Endothelial cell of umbilical vein (primary cell): Measurements from ENCODE around the gene CHRM4. TPM values are rescaled to one million over a fixed set of nuclear protein-coding genes. Genes with fewer than 3 reads are reported as not detected.

ENCODE experiments used
- BruUV-seq: library from RNA; stranded (reverse); fragments of 400-500 nt; replicated peaks from 2 replicates; lab custom pipeline; 2021; lab: Mats Ljungman, UMichigan
- CTCF ChIA-PET: fragments of 300-600, 350-600 bp; sonication (Branson Sonifier 250); formaldehyde crosslinking; loops from one replicate; lab custom pipeline; 2021; ENCODE audit warnings: antibody characterized with exemption, inconsistent platforms; lab: Charles Lee
- POLR2A ChIA-PET: fragments of 300-600, 350-600 bp; sonication (Branson Sonifier 250); formaldehyde crosslinking; loops from one replicate; lab custom pipeline; 2021; ENCODE audit warnings: antibody characterized with exemption, inconsistent platforms; lab: Charles Lee
- DNase-seq: peaks from one replicate; pipeline ENCODE4 v3.0.0-alpha.2; 2011; ENCODE audit warnings: low read depth, low spot score
- FAIRE-seq: peaks from 2 replicates; lab custom pipeline; 2011; peaks lifted over from hg19 to GRCh38; lab: Jason Lieb, UNC
- H2AFZ ChIP-seq: 2 replicates; pipeline ENCODE4 v1.6.0; 2012; ENCODE audit warnings: low read depth, low read length, control low read depth, inconsistent platforms
- H3K27ac ChIP-seq: 2 replicates; pipeline ENCODE4 v1.5.1; 2011; ENCODE audit warnings: low read depth, mild to moderate bottlenecking, control low read depth, low read length, moderate library complexity; ENCODE audit not compliant: insufficient read depth
- H3K27me3 ChIP-seq, 2 experiments: 2 replicates each; pipeline versions ENCODE4 v1.6.0 to v1.6.1; 2011; ENCODE audit warnings: low read length in 2 of 2, mixed read lengths in 1 of 2; ENCODE audit not compliant: control insufficient read depth in 2 of 2, insufficient read depth in 2 of 2
- H3K36me3 ChIP-seq, 2 experiments: 2 replicates in 1 of 2; 3 replicates in 1 of 2; pipeline ENCODE4 v1.5.1; 2011; ENCODE audit warnings: low read length in 2 of 2, mild to moderate bottlenecking in 1 of 2, moderate library complexity in 1 of 2; ENCODE audit not compliant: control insufficient read depth in 2 of 2, insufficient read depth in 2 of 2; ENCODE audit errors: extremely low read depth in 1 of 2
- H3K4me1 ChIP-seq: 3 replicates; pipeline ENCODE4 v1.5.1; 2011; ENCODE audit warnings: mild to moderate bottlenecking, low read length; ENCODE audit not compliant: control insufficient read depth, insufficient read depth; ENCODE audit errors: extremely low read depth
- H3K4me2 ChIP-seq: 2 replicates; pipeline ENCODE4 v1.6.1; 2011; ENCODE audit warnings: low read length, control low read depth, mixed read lengths; ENCODE audit not compliant: insufficient read depth
- H3K4me3 ChIP-seq, 3 experiments: fragments of 200-600 bp in 1 of 3; sonication (generic), shearing (Covaris generic) in 1 of 3; replicated peaks in 1 of 3; 2 replicates each; pipeline ENCODE4 v1.5.1; 2011 to 2016; ENCODE audit warnings: control low read depth in 3 of 3, low read length in 3 of 3, mild to moderate bottlenecking in 2 of 3, inconsistent platforms in 1 of 3, low read depth in 1 of 3, moderate library complexity in 1 of 3; ENCODE audit not compliant: insufficient read depth in 1 of 3
- H3K79me2 ChIP-seq: 2 replicates; pipeline ENCODE4 v1.6.0; 2012; ENCODE audit warnings: low read length, inconsistent platforms; ENCODE audit not compliant: control insufficient read depth, insufficient read depth
- H3K9ac ChIP-seq: replicated peaks from 2 replicates; pipeline ENCODE3; 2011; ENCODE audit warnings: low read length, control low read depth; ENCODE audit not compliant: insufficient read depth; ENCODE audit errors: extremely low read depth
- H3K9me1 ChIP-seq: replicated peaks from 3 replicates; pipeline ENCODE4 v1.6.0; 2011; ENCODE audit warnings: mild to moderate bottlenecking, low read length; ENCODE audit not compliant: control insufficient read depth, insufficient read depth; ENCODE audit errors: extremely low read depth
- H3K9me3 ChIP-seq: replicated peaks from 2 replicates; pipeline ENCODE4 v1.5.1; 2012; ENCODE audit warnings: low read length, inconsistent platforms; ENCODE audit not compliant: control insufficient read depth, insufficient read depth
- H4K20me1 ChIP-seq: replicated peaks from 2 replicates; pipeline ENCODE3; 2011; ENCODE audit warnings: mild to moderate bottlenecking, low read length; ENCODE audit not compliant: control insufficient read depth, insufficient read depth; ENCODE audit errors: extremely low read depth
- CTCF ChIP-seq, 2 donors: IDR thresholded peaks; 1 replicate in 1 of 2; 2 replicates in 1 of 2; pipeline ENCODE4 v1.5.1; 2011; ENCODE audit warnings: low read length in 2 of 2, mild to moderate bottlenecking in 2 of 2, moderate library complexity in 2 of 2, control low read depth in 1 of 2, inconsistent platforms in 1 of 2, low read depth in 1 of 2; ENCODE audit not compliant: insufficient read depth in 1 of 2; ENCODE audit errors: extremely low read depth in 1 of 2
- EZH2 ChIP-seq: IDR thresholded peaks from 2 replicates; pipeline ENCODE4 v1.6.1; 2012; ENCODE audit warnings: borderline replicate concordance, low read depth, mild to moderate bottlenecking, moderate library complexity, low read length, inconsistent platforms; ENCODE audit not compliant: severe bottlenecking
- FOS ChIP-seq: IDR thresholded peaks from 2 replicates; pipeline ENCODE4 v1.6.1; 2011; ENCODE audit warnings: mild to moderate bottlenecking, low read length, moderate library complexity, borderline replicate concordance; ENCODE audit not compliant: insufficient read depth
- GATA2 ChIP-seq: IDR thresholded peaks from 2 replicates; pipeline ENCODE4 v1.7.0; 2011; ENCODE audit warnings: low read depth, mild to moderate bottlenecking, moderate library complexity, mixed read lengths, low read length; ENCODE audit not compliant: insufficient read length, insufficient read depth
- JUN ChIP-seq: IDR thresholded peaks from 2 replicates; pipeline ENCODE4 v1.6.1; 2011; ENCODE audit warnings: borderline replicate concordance, low read depth; ENCODE audit not compliant: insufficient read length, insufficient read depth
- MYC ChIP-seq: IDR thresholded peaks from one replicate; pipeline ENCODE4 v1.6.1; 2011; ENCODE audit warnings: mild to moderate bottlenecking, low read depth, low read length
- POLR2A ChIP-seq: IDR thresholded peaks from 2 replicates; pipeline ENCODE4 v1.6.1; 2012; ENCODE audit warnings: low read depth, mild to moderate bottlenecking, control low read depth, low read length
- POLR2AphosphoS5 ChIP-seq: IDR thresholded peaks from 2 replicates; pipeline ENCODE4 v1.6.1; 2012; ENCODE audit warnings: low read depth, mild to moderate bottlenecking, control low read depth, low read length, moderate library complexity; ENCODE audit not compliant: insufficient read depth
- dilution Hi-C: fragments of 300-500 bp; cut with MboI; formaldehyde crosslinking; loops from one replicate; pipeline ENCODE4 v1.15.0; 2019; ENCODE audit warnings: low sequenced_read_pairs; ENCODE audit not compliant: extremely low pct_ligation_motif_present
- intact Hi-C: fragments of 100-400 bp; cut with micrococcal nuclease; formaldehyde crosslinking; loops from one replicate; pipeline ENCODE4 v1.10.0; 2022
- polyA plus RNA-seq, 4 experiments: library from polyadenylated mRNA; depleted of rRNA in 3 of 4; stranded (reverse) in 3 of 4; unstranded in 1 of 4; fragments of >200 nt; gene quantifications; 2 replicates each; pipeline versions ENCODE4 v1.2.1 to v1.2.3, GENCODE V29; 2011 to 2012; ENCODE audit warnings: missing spikeins in 1 of 4
- total RNA-seq: library from RNA; stranded (reverse); gene quantifications from 2 replicates; pipeline ENCODE4 v1.2.3, GENCODE V29; 2021
- TF ChIP-seq, protein P1 (sequence below): IDR thresholded peaks from 2 replicates; pipeline ENCODE4 v1.6.1; 2011; ENCODE audit not compliant: insufficient read depth, insufficient read length

The CHRM4 gene
- total and polyA plus RNA-seq, 2 donors (not counting 3 experiments of a cell fraction or from before 2014, with no cell fraction given): 0.04 to 0.22 TPM

- CTCF ChIA-PET: interaction anchor here (1.0 to 10.8 kb wide), 7 partner anchors 16 to 384 kb away, joined by 3 to 200 read pairs (median 4); no protein-coding TSS in a partner anchor
- Histone ChIP-seq H3K4me3 (peak overlapping the region in 2 of 3 experiments; percentile 49 to 73), H3K79me2 (peaks cover 56% of the 10 kb centered on the region), H4K20me1 (no peaks in the 10 kb centered on the region), H3K36me3 (peaks cover 2 to 11% of the 10 kb centered on the region in 2 experiments), H2AFZ (no peak overlapping the region), H3K4me1 (peaks cover 34% of the 10 kb centered on the region), H3K9me1 (no peaks in the 10 kb centered on the region), H3K9ac (no peak overlapping the region), H3K27ac (no peak overlapping the region), H3K9me3 (no peaks in the 10 kb centered on the region), H3K4me2 (peak overlapping the region; percentile 59), H3K27me3 (no peaks in the 10 kb centered on the region)
- dilution Hi-C loops (no loop called here), intact Hi-C loops (no loop called here)
- FAIRE-seq: no peak
- TF ChIP-seq FOS: no peak
- TSS peak; percentile 22 for BruUV-seq
- DNase-seq: no peak
- POLR2A ChIA-PET: interaction anchor here (0.7 kb wide), 1 partner anchor 110 kb away, joined by 3 read pairs; no protein-coding TSS in a partner anchor
These were observed 42.8 kb downstream of the CHRM4 start for GRCh38 chr11:46348566-46349401.

- peaks cover 34% of the 10 kb centered on the region for H3K4me1 ChIP-seq
- peak overlapping the region; percentile 54 for H3K9ac ChIP-seq
- FAIRE-seq (no peak), DNase-seq (no peak)
- peaks cover 0 to 5% of the 10 kb centered on the region in 2 experiments for H3K36me3 ChIP-seq
- no peak overlapping the region for H2AFZ ChIP-seq
- CTCF ChIA-PET: interaction anchor here (0.6 to 10.8 kb wide), 16 partner anchors 9 to 190 kb away, joined by 3 to 200 read pairs (median 3); no protein-coding TSS in a partner anchor
- no peaks in the 10 kb centered on the region for H3K9me3 ChIP-seq
- no peaks in the 10 kb centered on the region for H4K20me1 ChIP-seq
- intact Hi-C loops: loop anchor here (1.0 kb wide), 2 partner anchors 16 to 20 kb away; no protein-coding TSS in a partner anchor
- POLR2A ChIA-PET: interaction anchor here (0.7 kb wide), 1 partner anchor 109 kb away, joined by 3 read pairs; no protein-coding TSS in a partner anchor
- peak overlapping the region; percentile 59 for H3K4me2 ChIP-seq
- no TSS peak for BruUV-seq
- dilution Hi-C loops: no loop called here
- peak overlapping the region; percentile 32 to 73 (median 49) for H3K4me3 ChIP-seq
- no peaks in the 10 kb centered on the region for H3K27me3 ChIP-seq
- H3K79me2 ChIP-seq: peaks cover 46% of the 10 kb centered on the region
- no peak for TF ChIP-seq MYC
- no peak for TF ChIP-seq POLR2AphosphoS5
- TF ChIP-seq CTCF (IDR thresholded peaks at IDR 0.05; ENCODE audit: extremely low read depth in 1 of 2, insufficient read depth in 1 of 2, low read depth in 1 of 2, low read length in 2 of 2): no peak
- no peak for TF ChIP-seq JUN
- TF ChIP-seq, protein P1, sequence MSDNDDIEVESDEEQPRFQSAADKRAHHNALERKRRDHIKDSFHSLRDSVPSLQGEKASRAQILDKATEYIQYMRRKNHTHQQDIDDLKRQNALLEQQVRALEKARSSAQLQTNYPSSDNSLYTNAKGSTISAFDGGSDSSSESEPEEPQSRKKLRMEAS: no peak
- TF ChIP-seq POLR2A: no peak
- TF ChIP-seq EZH2: no peak
- no peak for TF ChIP-seq GATA2
- no peak for TF ChIP-seq FOS
- peak overlapping the region; percentile 19 for H3K27ac ChIP-seq
- no peaks in the 10 kb centered on the region for H3K9me1 ChIP-seq
These were observed 43.8 kb downstream of the CHRM4 start for GRCh38 chr11:46347637-46348311.
